Heart left ventricle (tissue), 16 donors: Measurements from ENCODE around the gene TSC2. TPM values are rescaled to one million over a fixed set of nuclear protein-coding genes. Genes with fewer than 3 reads are reported as not detected.
A peak's percentile ranks its signal among the peaks of the same experiment; 100 is the strongest.

Experiments used
- ATAC-seq, 4 donors: fragments of 200-7000 bp; cut with Tn5 transposase; one replicate each; pipeline ENCODE4 v1.9.1; 2020 to 2022; ENCODE audit warnings: moderate library complexity in 4 of 4, mild to moderate bottlenecking in 3 of 4, moderate number of reproducible peaks in 1 of 4
- DNase-seq, 5 donors: peaks; one replicate each; pipeline ENCODE4 v3.0.0-alpha.2; 2020
- H3K27ac ChIP-seq, 12 donors: fragments of 200-600 bp; sonication (generic) in 4 of 12; one replicate each; pipeline versions ENCODE4 v1.5.0 to v1.8.0; 2016 to 2022; ENCODE audit warnings: mild to moderate bottlenecking in 2 of 12
- H3K27me3 ChIP-seq, 9 donors: fragments of 200-600 bp; sonication (generic) in 2 of 9; one replicate each; pipeline versions ENCODE4 v1.5.1 to v1.8.0; 2016 to 2022; ENCODE audit warnings: mild to moderate bottlenecking in 3 of 9
- H3K36me3 ChIP-seq, 9 donors: fragments of 200-600 bp; sonication (generic) in 2 of 9; one replicate each; pipeline versions ENCODE4 v1.5.0 to v1.8.0; 2018 to 2022; ENCODE audit warnings: mild to moderate bottlenecking in 2 of 9
- H3K4me1 ChIP-seq, 12 donors: fragments of 200-600 bp; sonication (generic) in 4 of 12; one replicate each; pipeline versions ENCODE4 v1.5.0 to v1.8.0; 2016 to 2022; ENCODE audit warnings: mild to moderate bottlenecking in 3 of 12
- H3K4me3 ChIP-seq, 12 donors: fragments of 200-600 bp; sonication (generic) in 4 of 12; one replicate each; pipeline versions ENCODE4 v1.5.0 to v1.8.0; 2017 to 2022; ENCODE audit warnings: mild to moderate bottlenecking in 9 of 12, moderate library complexity in 4 of 12
- H3K9me3 ChIP-seq, 12 donors: fragments of 200-600 bp; sonication (generic) in 4 of 12; one replicate each; pipeline versions ENCODE4 v1.5.0 to v1.8.0; 2016 to 2022; ENCODE audit warnings: mild to moderate bottlenecking in 1 of 12
- CTCF ChIP-seq, 12 donors: fragments of 200-600 bp; sonication (generic) in 4 of 12; IDR thresholded peaks; one replicate each; pipeline versions ENCODE4 v1.5.0 to v1.8.0; 2018 to 2022; ENCODE audit warnings: antibody characterized with exemption in 12 of 12, mild to moderate bottlenecking in 5 of 12
- POLR2A ChIP-seq, 2 donors: fragments of 450-650 bp; IDR thresholded peaks; one replicate each; pipeline ENCODE4 v1.6.1; 2017; ENCODE audit warnings: antibody characterized with exemption in 2 of 2, mild to moderate bottlenecking in 2 of 2, moderate library complexity in 2 of 2
- WGBS, 4 donors: extraction: QIAGEN DNeasy Blood & Tissue Kit in 2 of 4; methylation state at CpG; one replicate each; pipeline versions ENCODE4 v1.1.5 to v1.1.7; 2013 to 2018; 5-methylcytosine and 5-hydroxymethylcytosine counted together
- intact Hi-C, 10 donors: fragments of 100-400 bp; cut with DNase I; formaldehyde crosslinking; loops; one replicate each; pipeline versions ENCODE4 v1.11.1 to v1.14.2; 2022
- polyA plus RNA-seq, 2 donors: library from polyadenylated mRNA; stranded (reverse); fragments of 200-250 nt; gene quantifications; one replicate each; pipeline ENCODE4 v1.2.3, GENCODE V29; 2013
- total RNA-seq, 9 donors: library from RNA; depleted of rRNA in 2 of 9; stranded (reverse); fragments of >200 nt in 2 of 9; fragmentation: NEBNext Ultra II Directional in 3 of 9; extraction: Animal tissue kit (Norgen Biotek cat#: 25700) in 3 of 9; gene quantifications; one replicate each; pipeline versions ENCODE4 v1.1.0 to v1.2.4, GENCODE V29; 2016 to 2023
- donor health status: ischemic (EF 13 %, LVEDD 7.1; RV severe dilation, severe dysfunction).
- donor health status: healthy with polysubstance abuse.
- donor health status: DM: no; HTN: yes; CAD: no.
- donor health status: DM: no; HTN: no; CAD: no.
- donor health status: ischemic (EF 25% LVEDD 6.9; RV normal size, moderate dysfunction).
- donor health status: ischemic (EF 25% LVEDD 5.7; RV mildly dilated, moderate dysfunction).
- donor health status: healthy.
- donor health status: DM: yes; HTN: yes; CAD: no.
- donor health status: ischemic (EF 35%, LVEDD 5.7; RV mildly dilated, moderate dysfunction).
- donor health status: nonischemic (EF 11% LVEDD 7.7; RV severe dilation, severe dysfunction).
- donor health status: DM: yes; HTN: yes; CAD: no.
- donor health status: PGD.
- donor health status: ischemic (EF 29% LVEDD 5.4; RV normal size, mild dysfunction).
- donor health status: nonischemic (EF 23%, LVEDD 6.1; RV moderate dilation, normal function).

Gene TSC2
- total and polyA plus RNA-seq, 11 donors: 33.3 to 94.5 (median 67.7) TPM

GRCh38 chr16:2090777-2091546 lies 43.2 kb downstream of the TSC2 start:
- no peaks in the 10 kb centered on the region for H3K9me3 ChIP-seq
- DNase-seq (peak in 3 of 5 donors; percentile 58 to 69 (median 61)), ATAC-seq (peak in 3 of 4 donors; percentile 31 to 71 (median 62))
- H3K4me1 ChIP-seq: peaks cover 0 to 11% (median 0%) of the 10 kb centered on the region in 12 donors
- 51 to 75% (median 67%) methylated on average over 24 to 101 of the region's 101 CpGs for WGBS, 4 donors
- intact Hi-C loops: no loop called here
- peak overlapping the region in 4 of 12 donors; percentile 25 to 37 (median 30) for H3K4me3 ChIP-seq
- H3K27ac ChIP-seq: peak overlapping the region in 11 of 12 donors; percentile 41 to 87 (median 74)
- no peak for TF ChIP-seq POLR2A (IDR thresholded peaks at IDR 0.05)
- peak in 3 of 12 donors; percentile 15 to 35 (median 19) for TF ChIP-seq CTCF (IDR thresholded peaks at IDR 0.05)
- H3K27me3 ChIP-seq: no peaks in the 10 kb centered on the region
- H3K36me3 ChIP-seq: peaks cover 0 to 96% (median 95%) of the 10 kb centered on the region in 9 donors

- peak in 2 of 4 donors; percentile 1 for ATAC-seq
These were observed 43.9 kb downstream of the TSC2 start for GRCh38 chr16:2091547-2092255.

GRCh38 chr16:2092256-2092620 lies 44.5 kb downstream of the TSC2 start:
- Histone ChIP-seq H3K4me1 (peaks cover 0 to 11% (median 0%) of the 10 kb centered on the region in 12 donors), H3K36me3 (peaks cover 0 to 96% (median 95%) of the 10 kb centered on the region in 9 donors), H3K27me3 (no peaks in the 10 kb centered on the region), H3K4me3 (no peak overlapping the region), H3K9me3 (no peaks in the 10 kb centered on the region), H3K27ac (peak overlapping the region in 2 of 12 donors; percentile 51 to 63)
- DNase-seq: no peak
- no peak for TF ChIP-seq CTCF (IDR thresholded peaks at IDR 0.05)
- TF ChIP-seq POLR2A (IDR thresholded peaks at IDR 0.05): no peak
- intact Hi-C loops: no loop called here
- ATAC-seq: no peak
- 90 to 93% (median 92%) methylated on average over 16 of the region's 16 CpGs for WGBS, 4 donors

More at GRCh38 chr16:2091547-2092255, 43.9 kb downstream of the TSC2 start:
- intact Hi-C loops: no loop called here
- H3K9me3 ChIP-seq: no peaks in the 10 kb centered on the region
- TF ChIP-seq POLR2A (IDR thresholded peaks at IDR 0.05) (no peak), CTCF (IDR thresholded peaks at IDR 0.05) (no peak)
- H3K4me3 ChIP-seq: no peak overlapping the region
- H3K4me1 ChIP-seq: peaks cover 0 to 11% (median 0%) of the 10 kb centered on the region in 12 donors
- 80 to 88% (median 87%) methylated on average over 20 to 49 of the region's 49 CpGs for WGBS, 4 donors
- peak overlapping the region in 4 of 12 donors; percentile 5 to 63 (median 44) for H3K27ac ChIP-seq
- no peak for DNase-seq
- H3K36me3 ChIP-seq: peaks cover 0 to 96% (median 95%) of the 10 kb centered on the region in 9 donors
- no peaks in the 10 kb centered on the region for H3K27me3 ChIP-seq

GRCh38 chr16:2092866-2093265 lies 45.1 kb downstream of the TSC2 start:
- Histone ChIP-seq H3K9me3 (no peaks in the 10 kb centered on the region), H3K27ac (no peak overlapping the region), H3K27me3 (no peaks in the 10 kb centered on the region), H3K4me3 (no peak overlapping the region), H3K4me1 (peaks cover 0 to 11% (median 0%) of the 10 kb centered on the region in 12 donors), H3K36me3 (peaks cover 0 to 97% (median 94%) of the 10 kb centered on the region in 9 donors)
- DNase-seq (no peak), ATAC-seq (no peak)
- 94 to 96% (median 95%) methylated on average over 9 to 13 of the region's 13 CpGs for WGBS, 4 donors
- TF ChIP-seq CTCF (IDR thresholded peaks at IDR 0.05) (no peak), POLR2A (IDR thresholded peaks at IDR 0.05) (no peak)
- intact Hi-C loops: no loop called here
